Loucy (cell line): ENCODE measurements around the gene RASSF7.

Experiments
- H2AFZ ChIP-seq: fragments of 200-600 bp; sonication (generic); 2 replicates; pipeline ENCODE4 v1.6.0; 2016; ENCODE audit warnings: antibody characterized with exemption, mild to moderate bottlenecking, low read length, moderate library complexity
- H3F3A ChIP-seq: fragments of 200-600 bp; 2 replicates; pipeline ENCODE4 v1.6.0; 2016; ENCODE audit warnings: antibody characterized with exemption, low read depth, mild to moderate bottlenecking
- H3K27me3 ChIP-seq: fragments of 200-600 bp; sonication (generic); 2 replicates; pipeline ENCODE4 v1.6.1; 2014; ENCODE audit warnings: low read length, mild to moderate bottlenecking; ENCODE audit not compliant: insufficient read depth, poor library complexity, severe bottlenecking
- H3K36me3 ChIP-seq: fragments of 200-600 bp; sonication (generic); 2 replicates; pipeline ENCODE4 v1.6.1; 2016; ENCODE audit warnings: low read length; ENCODE audit not compliant: insufficient read depth
- H3K4me1 ChIP-seq: fragments of 200-600 bp; sonication (generic); 2 replicates; pipeline ENCODE4 v1.5.1; 2014; ENCODE audit warnings: low read length, mild to moderate bottlenecking; ENCODE audit not compliant: insufficient read depth, poor library complexity, severe bottlenecking
- H3K4me2 ChIP-seq: fragments of 200-600 bp; sonication (generic); 2 replicates; pipeline ENCODE4 v1.6.0; 2014; ENCODE audit warnings: antibody characterized with exemption, low read length, low read depth, mild to moderate bottlenecking; ENCODE audit not compliant: poor library complexity, severe bottlenecking
- H3K4me3 ChIP-seq: fragments of 200-600 bp; sonication (generic); 2 replicates; pipeline ENCODE4 v1.5.1; 2014; ENCODE audit warnings: low read length, mild to moderate bottlenecking, mixed read lengths; ENCODE audit not compliant: poor library complexity, severe bottlenecking
- H3K79me2 ChIP-seq: fragments of 200-600 bp; sonication (generic); 2 replicates; pipeline ENCODE4 v1.6.1; 2014; ENCODE audit warnings: low read length; ENCODE audit not compliant: insufficient read depth
- H3K9ac ChIP-seq: fragments of 200-600 bp; sonication (generic); 2 replicates; pipeline ENCODE4 v1.6.0; 2014; ENCODE audit warnings: mild to moderate bottlenecking, low read depth, low read length, moderate library complexity; ENCODE audit not compliant: poor library complexity, severe bottlenecking
- H3K9me2 ChIP-seq: fragments of 200-600 bp; sonication (generic); replicated peaks from 2 replicates; pipeline ENCODE4 v1.6.1; 2016; ENCODE audit warnings: low read depth, low read length, mixed read lengths
- H3K9me3 ChIP-seq: fragments of 200-600 bp; sonication (generic); 2 replicates; pipeline ENCODE4 v1.6.1; 2014; ENCODE audit warnings: mild to moderate bottlenecking, antibody characterized with exemption, low read length, low read depth; ENCODE audit not compliant: insufficient read depth
- H4K20me1 ChIP-seq: fragments of 200-600 bp; sonication (generic); 2 replicates; pipeline ENCODE4 v1.6.0; 2014; ENCODE audit warnings: antibody characterized with exemption, low read length, mild to moderate bottlenecking; ENCODE audit not compliant: insufficient read depth, poor library complexity, severe bottlenecking
- EZH2phosphoT487 ChIP-seq: fragments of 200-600 bp; IDR thresholded peaks from 2 replicates; pipeline ENCODE4 v1.6.1; 2018; ENCODE audit warnings: antibody characterized with exemption, mild to moderate bottlenecking, moderate library complexity, borderline replicate concordance
- TF ChIP-seq, protein P1 (sequence below): fragments of 200-600 bp; sonication (generic); conservative IDR thresholded peaks from 2 replicates; pipeline ENCODE4 v1.5.1; 2014; ENCODE audit warnings: mild to moderate bottlenecking, antibody characterized with exemption, low read length

Gene RASSF7

DNA sequence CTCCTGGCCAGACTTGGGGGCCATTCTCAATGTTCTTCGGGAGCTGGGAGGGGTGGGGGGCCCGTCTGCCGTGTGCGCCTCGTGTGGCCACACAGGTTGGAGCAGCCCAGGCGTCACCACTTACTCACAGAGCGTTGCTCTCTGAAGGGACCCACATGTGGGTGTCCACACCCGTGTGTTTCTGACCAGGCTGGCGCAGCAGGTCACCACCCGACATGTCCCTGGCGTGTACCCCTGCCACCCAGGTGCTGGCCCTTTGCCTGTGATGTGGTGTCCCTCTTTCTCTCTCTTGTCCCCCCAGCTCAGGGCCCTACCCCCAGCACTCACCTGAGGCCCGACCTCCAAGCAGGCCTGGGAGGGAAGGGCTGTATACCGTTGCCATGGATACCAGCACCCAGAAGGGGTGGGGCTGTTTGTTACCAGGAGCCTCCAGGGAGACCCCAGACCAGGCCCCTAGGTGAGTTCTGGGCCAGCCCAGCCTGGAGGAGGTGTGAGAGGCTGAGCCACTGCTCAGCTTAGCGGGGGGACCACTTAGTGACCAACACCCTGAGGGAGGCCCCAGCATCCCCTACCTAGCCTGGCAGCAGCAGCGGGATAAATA, 1.6 kb upstream of the RASSF7 start:
- no peak overlapping the region for H3K4me2 ChIP-seq

DNA sequence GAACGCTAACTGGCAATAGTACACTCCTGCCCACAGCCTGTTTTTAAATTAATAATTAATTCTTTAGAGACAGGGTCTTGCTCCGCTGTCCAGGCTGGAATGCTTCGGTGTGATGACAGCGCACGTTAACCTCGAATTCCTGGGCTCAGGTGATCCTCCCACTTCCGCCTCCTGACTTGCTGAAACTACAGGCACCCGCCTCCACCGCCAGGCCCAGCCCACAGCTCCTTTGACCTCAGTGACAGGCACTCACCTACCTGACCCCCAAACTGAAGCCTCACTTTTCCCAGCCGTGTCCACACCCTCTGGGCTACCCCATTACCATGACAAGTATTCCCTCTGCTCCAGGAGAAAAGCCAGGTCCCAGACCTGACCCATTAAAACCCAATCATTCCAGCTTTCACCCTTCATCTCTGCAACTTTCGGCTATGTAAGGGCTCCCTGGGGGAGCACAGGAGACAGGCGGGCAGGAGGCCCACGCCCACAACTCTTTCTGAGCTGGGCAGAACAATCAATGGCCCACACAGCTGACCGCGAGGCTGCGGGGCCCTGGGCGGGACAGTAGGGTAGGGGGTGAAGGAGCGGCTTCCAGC, 962 bp upstream of the RASSF7 start:
- H3K27me3 ChIP-seq, result no peaks in the 10 kb centered on the region
- H3K4me2 ChIP-seq, result peak overlapping the region; percentile 77
- no peaks in the 10 kb centered on the region for H3K9me3 ChIP-seq
- H4K20me1 ChIP-seq, result peaks cover 16% of the 10 kb centered on the region
- no peaks in the 10 kb centered on the region for H3F3A ChIP-seq
- peak overlapping the region; percentile 67 for H3K9ac ChIP-seq
- peaks cover 13% of the 10 kb centered on the region for H3K79me2 ChIP-seq
- peak overlapping the region; percentile 98 for H3K4me3 ChIP-seq
- H3K36me3 ChIP-seq, result no peaks in the 10 kb centered on the region
- TF ChIP-seq EZH2phosphoT487, result no peak
- TF ChIP-seq, protein P1, sequence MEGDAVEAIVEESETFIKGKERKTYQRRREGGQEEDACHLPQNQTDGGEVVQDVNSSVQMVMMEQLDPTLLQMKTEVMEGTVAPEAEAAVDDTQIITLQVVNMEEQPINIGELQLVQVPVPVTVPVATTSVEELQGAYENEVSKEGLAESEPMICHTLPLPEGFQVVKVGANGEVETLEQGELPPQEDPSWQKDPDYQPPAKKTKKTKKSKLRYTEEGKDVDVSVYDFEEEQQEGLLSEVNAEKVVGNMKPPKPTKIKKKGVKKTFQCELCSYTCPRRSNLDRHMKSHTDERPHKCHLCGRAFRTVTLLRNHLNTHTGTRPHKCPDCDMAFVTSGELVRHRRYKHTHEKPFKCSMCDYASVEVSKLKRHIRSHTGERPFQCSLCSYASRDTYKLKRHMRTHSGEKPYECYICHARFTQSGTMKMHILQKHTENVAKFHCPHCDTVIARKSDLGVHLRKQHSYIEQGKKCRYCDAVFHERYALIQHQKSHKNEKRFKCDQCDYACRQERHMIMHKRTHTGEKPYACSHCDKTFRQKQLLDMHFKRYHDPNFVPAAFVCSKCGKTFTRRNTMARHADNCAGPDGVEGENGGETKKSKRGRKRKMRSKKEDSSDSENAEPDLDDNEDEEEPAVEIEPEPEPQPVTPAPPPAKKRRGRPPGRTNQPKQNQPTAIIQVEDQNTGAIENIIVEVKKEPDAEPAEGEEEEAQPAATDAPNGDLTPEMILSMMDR, result no peak
- H3K4me1 ChIP-seq, result peaks cover 16% of the 10 kb centered on the region
- H2AFZ ChIP-seq, result no peak overlapping the region
- H3K9me2 ChIP-seq, result no peaks in the 10 kb centered on the region

More for the DNA sequence above, 1.6 kb upstream of the RASSF7 start:
- peaks cover 16% of the 10 kb centered on the region for H4K20me1 ChIP-seq
- H3K9me3 ChIP-seq, result no peaks in the 10 kb centered on the region
- H3K4me1 ChIP-seq, result peaks cover 23% of the 10 kb centered on the region
- H3F3A ChIP-seq, result no peaks in the 10 kb centered on the region
- no peaks in the 10 kb centered on the region for H3K36me3 ChIP-seq
- H3K9me2 ChIP-seq, result no peaks in the 10 kb centered on the region
- TF ChIP-seq, protein P1, result peak; percentile 29; the same call in 1 of the 2 replicates
- no peak for TF ChIP-seq EZH2phosphoT487
- H3K27me3 ChIP-seq, result no peaks in the 10 kb centered on the region
- H2AFZ ChIP-seq, result no peak overlapping the region
- H3K9ac ChIP-seq, result no peak overlapping the region
- no peak overlapping the region for H3K4me3 ChIP-seq
- H3K79me2 ChIP-seq, result peaks cover 11% of the 10 kb centered on the region

DNA sequence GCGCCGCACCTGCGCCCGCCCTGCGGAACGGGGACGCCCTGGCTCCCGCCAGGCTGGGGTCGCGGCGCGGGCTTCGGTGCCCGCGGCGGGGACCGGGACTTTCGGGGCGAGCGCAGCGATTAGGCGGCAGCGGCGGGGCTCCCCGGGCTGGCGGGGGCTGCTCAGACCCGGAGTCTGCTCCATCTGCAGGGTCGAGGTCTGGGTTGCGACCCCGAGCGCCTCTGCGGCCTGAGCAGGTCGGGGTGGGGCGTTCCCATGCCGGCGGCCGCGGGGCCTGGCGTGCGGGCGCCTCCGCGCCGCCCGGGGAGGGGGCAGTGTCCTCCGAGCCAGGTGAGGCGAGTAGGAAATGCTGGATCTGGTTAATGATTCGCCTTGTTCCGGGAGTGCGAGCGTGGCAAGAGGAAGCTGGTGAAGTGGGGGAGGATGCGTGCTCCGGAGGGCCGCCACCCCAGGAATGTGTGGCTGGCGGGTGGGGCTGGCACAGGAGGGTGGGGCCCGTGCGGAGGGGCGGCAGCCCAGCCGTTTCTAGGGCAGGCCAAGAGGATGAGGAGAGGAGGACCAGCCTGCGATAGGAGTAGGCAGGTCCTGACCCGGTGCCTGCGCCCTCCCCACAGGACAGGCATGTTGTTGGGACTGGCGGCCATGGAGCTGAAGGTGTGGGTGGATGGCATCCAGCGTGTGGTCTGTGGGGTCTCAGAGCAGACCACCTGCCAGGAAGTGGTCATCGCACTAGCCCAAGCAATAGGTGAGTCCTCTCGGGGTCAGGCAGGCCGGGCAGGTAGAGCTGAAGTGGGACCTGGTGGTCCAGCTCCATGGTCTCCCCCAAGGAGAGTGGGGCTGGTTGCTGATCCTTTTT, 606 bp downstream of the RASSF7 start:
- H3K9me2 ChIP-seq, result no peaks in the 10 kb centered on the region
- H3K79me2 ChIP-seq, result peaks cover 22% of the 10 kb centered on the region
- no peaks in the 10 kb centered on the region for H3K27me3 ChIP-seq
- peaks cover 19% of the 10 kb centered on the region for H3K4me1 ChIP-seq
- peak overlapping the region; percentile 78 for H3K9ac ChIP-seq
- peak overlapping the region; percentile 80; the same call in 1 of the 2 replicates for H2AFZ ChIP-seq
- no peaks in the 10 kb centered on the region for H3K9me3 ChIP-seq
- no peaks in the 10 kb centered on the region for H3K36me3 ChIP-seq
- peak overlapping the region; percentile 98 for H3K4me3 ChIP-seq
- H3F3A ChIP-seq, result no peaks in the 10 kb centered on the region
- TF ChIP-seq EZH2phosphoT487, result no peak
- TF ChIP-seq, protein P1, result no peak
- H3K4me2 ChIP-seq, result peak overlapping the region; percentile 98
- peaks cover 16% of the 10 kb centered on the region for H4K20me1 ChIP-seq
